GM21360 (cell line): ENCODE data around the gene GSTM5.
"Not testable (repeated sequence)": the region's sequence is repeated elsewhere in the genome, so short reads cannot be mapped to it uniquely, and the experiment has no call there.

Experiments
- ATAC-seq: cut with Tn5 transposase; IDR thresholded peaks from one replicate; pipeline ENCODE4 v1.9.1; 2021; ENCODE audit warnings: mild to moderate bottlenecking, moderate library complexity; ENCODE audit not compliant: unreplicated experiment

The GSTM5 gene

DNA sequence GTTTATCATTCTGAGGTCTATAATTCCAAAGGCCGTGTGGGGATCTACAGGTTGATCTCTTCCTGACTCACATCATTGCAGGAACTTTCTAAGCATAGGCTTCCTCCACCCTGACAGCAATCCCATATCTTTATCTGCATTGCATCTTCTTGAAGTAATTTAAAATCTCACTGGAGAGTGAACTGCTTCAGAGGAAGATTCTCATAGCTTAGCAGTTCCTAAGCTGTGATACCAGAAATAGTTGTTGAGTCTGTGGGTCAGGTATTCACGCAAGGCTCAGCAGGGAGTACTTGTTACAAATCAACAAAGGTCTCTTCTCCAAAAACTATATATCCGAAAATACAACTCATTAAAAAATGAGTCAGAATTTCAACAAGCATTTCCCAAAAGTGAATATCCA, 16.9 kb upstream of the GSTM5 start:
- not testable (repeated sequence) for ATAC-seq

GRCh38 chr1:109697066-109697465, 15.0 kb upstream of the GSTM5 start:
- no peak for ATAC-seq

- ATAC-seq: not testable (repeated sequence)
Measured at GRCh38 chr1:109697861-109698260, 14.2 kb upstream of the GSTM5 start.

- not testable (repeated sequence) for ATAC-seq
Measured at GRCh38 chr1:109702940-109703339, 9.1 kb upstream of the GSTM5 start.

GRCh38 chr1:109704173-109704572, 7.9 kb upstream of the GSTM5 start:
- no peak for ATAC-seq

DNA sequence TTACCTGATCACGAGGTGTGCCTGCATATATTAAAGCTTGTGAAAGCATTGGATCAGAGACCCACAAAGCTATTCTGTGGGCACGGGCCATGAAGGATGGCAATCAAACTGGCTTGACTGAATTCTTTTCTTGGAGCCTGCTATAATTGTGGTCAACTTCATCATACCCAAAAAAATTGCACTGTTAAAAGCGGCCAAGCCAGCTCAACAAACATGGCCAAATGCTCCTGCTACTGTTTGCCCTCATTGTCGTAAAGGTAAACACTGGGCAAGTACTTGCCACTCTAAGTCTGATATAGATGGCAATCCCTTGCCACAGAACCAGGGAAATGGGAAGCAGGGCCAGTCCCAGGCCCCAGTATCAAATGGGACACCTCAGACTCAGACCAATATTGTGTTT, 6.6 kb upstream of the GSTM5 start:
- no peak for ATAC-seq

- not testable (repeated sequence) for ATAC-seq
Measured at GRCh38 chr1:109708949-109709348, 3.1 kb upstream of the GSTM5 start.

DNA sequence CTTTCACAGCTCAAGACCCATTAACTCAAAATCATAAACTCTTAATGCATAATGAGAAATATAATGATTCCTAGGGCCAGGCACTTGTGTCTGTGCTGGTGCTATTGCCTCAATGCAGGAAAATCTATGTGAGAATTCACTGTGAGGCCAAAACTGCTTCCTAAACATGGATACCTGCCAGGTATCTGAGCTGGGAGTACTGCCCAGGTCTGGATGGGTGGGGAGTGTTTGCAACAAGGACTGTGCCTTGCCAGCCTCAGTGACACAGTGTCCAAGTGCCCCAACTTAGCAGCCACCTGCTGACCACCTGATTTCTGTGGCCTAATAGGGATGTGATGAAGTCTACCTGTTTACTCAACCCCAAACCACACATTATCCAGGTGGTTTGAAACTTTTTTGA, 2.2 kb upstream of the GSTM5 start:
- not testable (repeated sequence) for ATAC-seq

DNA sequence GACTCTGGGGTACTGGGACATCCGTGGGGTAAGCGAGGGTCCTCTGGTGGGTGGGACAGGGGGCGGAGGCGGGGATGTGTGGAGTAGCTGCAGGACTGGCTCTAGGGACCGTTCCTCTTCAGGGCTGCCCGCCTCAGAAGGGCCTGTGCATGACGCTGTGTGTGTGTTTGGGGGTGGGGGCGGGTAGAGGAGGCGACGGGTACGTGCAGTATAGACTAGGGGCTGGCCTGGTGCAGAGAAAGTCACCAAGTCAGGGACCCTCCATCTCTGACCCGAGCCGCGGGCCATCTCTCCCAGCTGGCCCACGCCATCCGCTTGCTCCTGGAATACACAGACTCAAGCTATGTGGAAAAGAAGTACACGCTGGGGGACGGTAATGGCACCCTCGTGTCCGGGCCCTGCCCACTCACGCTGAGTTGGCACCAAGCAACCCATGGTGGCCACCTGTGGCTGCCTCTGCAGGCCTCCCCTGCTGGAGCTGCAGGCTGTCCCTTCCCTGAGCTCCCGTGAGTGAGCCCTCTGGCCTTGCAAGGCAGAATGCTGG, 342 bp downstream of the GSTM5 start:
- ATAC-seq: no peak

GRCh38 chr1:109713636-109714035, 1.6 kb downstream of the GSTM5 start:
- no peak for ATAC-seq

GRCh38 chr1:109714661-109715372, 2.8 kb downstream of the GSTM5 start:
- ATAC-seq: no peak

DNA sequence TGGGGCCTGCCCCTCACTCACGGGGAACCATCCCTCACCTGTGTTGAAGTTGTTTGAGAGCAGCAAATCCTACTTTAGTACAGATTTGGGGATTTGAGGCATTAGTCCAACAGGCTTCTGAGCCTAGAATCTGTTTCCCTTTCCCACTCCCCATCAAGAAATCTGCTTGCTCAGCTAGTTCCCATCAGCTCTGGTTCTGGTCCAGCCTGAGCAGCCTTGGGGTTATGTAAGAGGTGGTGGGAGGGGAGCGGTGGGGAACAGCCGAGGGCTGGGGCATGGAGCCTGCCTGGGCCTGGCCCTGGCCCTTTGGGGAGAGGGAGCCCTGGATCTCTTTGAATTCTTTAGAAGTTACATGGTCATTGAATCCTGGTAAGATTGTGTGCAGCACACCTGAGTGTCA, 4.1 kb downstream of the GSTM5 start:
- no peak for ATAC-seq

DNA sequence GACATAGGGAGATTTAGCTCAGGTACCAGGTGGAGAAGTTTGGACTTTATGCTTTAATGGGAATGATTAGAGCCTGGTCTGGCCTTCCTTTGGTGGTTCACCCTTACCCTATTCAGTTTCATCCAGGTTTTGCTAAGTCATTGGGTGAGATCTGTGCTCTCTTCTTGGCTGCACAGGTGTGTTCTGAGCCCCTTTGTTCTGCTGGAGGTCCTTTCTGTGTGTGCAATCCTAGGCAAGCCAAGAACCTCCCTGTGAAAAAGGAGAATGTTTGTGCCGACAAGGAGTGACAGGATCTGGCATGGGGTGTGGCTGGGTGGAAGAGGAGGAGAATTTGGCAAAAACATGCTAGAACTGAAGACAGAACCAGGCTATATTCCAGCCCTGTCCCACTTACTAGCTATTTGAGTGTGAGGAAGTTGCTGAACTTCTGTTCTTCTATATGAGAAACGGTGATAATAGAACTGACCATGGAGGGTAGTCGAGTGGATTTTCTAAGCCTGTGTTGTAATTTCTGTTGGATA, 4.6 kb downstream of the GSTM5 start:
- ATAC-seq: no peak

- ATAC-seq: no peak
Measured at GRCh38 chr1:109717729-109718128, 5.7 kb downstream of the GSTM5 start.

- ATAC-seq: no peak
Measured at GRCh38 chr1:109718495-109718894, 6.4 kb downstream of the GSTM5 start.

DNA sequence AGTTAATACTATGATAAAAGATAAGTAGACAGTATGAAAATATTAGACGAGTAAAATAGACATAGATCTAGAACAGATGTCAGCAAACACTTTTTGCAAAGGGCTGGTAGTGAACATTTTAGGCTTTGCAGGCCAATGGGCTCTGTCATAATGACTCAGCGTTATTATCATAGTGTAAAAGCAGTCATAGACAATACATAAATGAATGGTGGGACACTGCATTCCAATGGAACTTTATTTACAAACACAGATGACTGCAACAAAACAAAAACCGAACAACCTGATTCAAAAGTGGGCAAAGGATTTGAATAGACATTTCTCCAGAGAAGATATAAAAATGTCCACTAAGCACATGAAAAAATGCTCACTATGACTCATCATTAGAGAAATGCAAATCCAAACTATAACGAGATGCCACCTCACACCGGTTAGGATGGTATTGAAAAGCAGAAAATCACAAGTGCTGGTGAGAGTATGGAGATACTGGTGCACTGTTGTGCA, 7.3 kb downstream of the GSTM5 start:
- ATAC-seq: no peak

- no peak for ATAC-seq
Measured at GRCh38 chr1:109721042-109721441, 9.0 kb downstream of the GSTM5 start.

- no peak for ATAC-seq
Measured at GRCh38 chr1:109721971-109722370, 9.9 kb downstream of the GSTM5 start.

- no peak for ATAC-seq
Measured at GRCh38 chr1:109722908-109723691, 11.0 kb downstream of the GSTM5 start.

DNA sequence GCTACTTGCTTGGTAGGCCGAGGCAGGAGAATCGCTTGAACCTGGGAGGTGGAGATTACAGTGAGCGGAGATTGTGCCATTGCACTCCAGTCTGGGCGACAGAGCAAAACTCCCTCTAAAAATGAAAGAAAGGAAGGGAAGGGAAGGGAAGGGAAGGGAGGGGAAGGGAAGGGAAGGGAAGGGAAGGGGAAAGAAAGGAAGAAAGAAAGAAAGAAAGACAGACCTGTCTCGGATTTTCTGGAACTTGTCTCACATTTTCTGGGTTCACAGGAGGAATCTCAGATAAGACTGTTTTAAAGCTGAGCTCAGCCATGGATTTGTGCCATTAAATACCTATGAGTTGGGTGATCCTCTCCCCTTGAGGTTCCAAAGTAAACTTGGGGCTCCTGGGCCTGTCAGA, 12.9 kb downstream of the GSTM5 start:
- ATAC-seq: no peak

DNA sequence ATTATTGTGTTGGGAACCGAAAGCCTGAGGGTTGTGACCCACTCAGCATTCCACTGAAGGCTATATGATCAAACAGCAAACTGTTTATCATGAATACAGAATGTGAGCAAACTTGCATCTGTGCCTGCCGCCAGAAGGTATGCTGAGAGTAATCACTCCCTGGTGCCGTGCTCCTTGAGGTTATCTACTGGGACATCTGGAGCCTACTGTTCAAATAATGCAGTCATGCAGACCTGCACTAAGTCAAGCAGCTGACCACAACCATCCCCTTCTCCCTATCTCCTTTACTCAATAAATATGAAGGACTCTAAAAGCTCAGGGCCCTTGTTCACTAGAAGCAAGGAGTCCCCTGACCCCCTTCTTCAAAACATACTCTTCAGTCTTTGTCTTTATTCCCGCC, 13.5 kb downstream of the GSTM5 start:
- no peak for ATAC-seq

- no peak for ATAC-seq
Measured at GRCh38 chr1:109726007-109726406, 14.0 kb downstream of the GSTM5 start.
